ENCODE measurements around the gene OR51V1. TPM values are rescaled to one million over a fixed set of nuclear protein-coding genes. Genes with fewer than 3 reads are reported as not detected.

OR51V1 gene
- total and polyA plus RNA-seq, 8 donors, result not detected

GRCh38 chr11:5159806-5160205, 40.7 kb downstream of the OR51V1 start:
- Histone ChIP-seq H3K27ac (no peak overlapping the region), H3K27me3 (no peaks in the 10 kb centered on the region), H3K4me1 (no peaks in the 10 kb centered on the region), H3K4me3 (no peak overlapping the region), H3K9me3 (no peaks in the 10 kb centered on the region), H3K36me3 (no peaks in the 10 kb centered on the region)
- ATAC-seq, result no peak
- no peak for FAIRE-seq
- intact Hi-C loops (cut with DNase I), result no loop called here
- no peak for TF ChIP-seq CTCF (IDR thresholded peaks at IDR 0.05)
- no peak for DNase-seq

GRCh38 chr11:5154657-5155056, 45.8 kb downstream of the OR51V1 start, which contains the start of gene OR52A1:
TSS of gene OR52A1 (minus strand) at chr11:5154757. CDS start at chr11:5152369, 2,388 bp downstream.
- WGBS, 2 donors, result 43 to 45% methylated on average over 3 of the region's 3 CpGs
- DNase-seq (no peak), ATAC-seq (no peak), FAIRE-seq (no peak)
- Histone ChIP-seq H3K9me3 (no peaks in the 10 kb centered on the region), H3K27ac (no peak within 1 kb of the TSS), H3K36me3 (no peaks in the 10 kb centered on the region), H3K27me3 (no peaks in the 10 kb centered on the region), H3K4me3 (no peak within 1 kb of the TSS), H3K4me1 (no peaks in the 10 kb centered on the region)
- TF ChIP-seq CTCF (IDR thresholded peaks at IDR 0.05), result no peak
- intact Hi-C loops (cut with DNase I), result no loop called here

- Histone ChIP-seq H3K4me1 (no peaks in the 10 kb centered on the region), H3K4me3 (no peak overlapping the region), H3K9me3 (no peaks in the 10 kb centered on the region), H3K27me3 (no peaks in the 10 kb centered on the region), H3K36me3 (no peaks in the 10 kb centered on the region), H3K27ac (no peak overlapping the region)
- no peak for DNase-seq
- ATAC-seq, result no peak
- FAIRE-seq, result no peak
- intact Hi-C loops (cut with DNase I), result no loop called here
- 50 to 57% methylated on average over 3 of the region's 3 CpGs for WGBS, 2 donors
- TF ChIP-seq CTCF (IDR thresholded peaks at IDR 0.05), result no peak
These were observed 46.7 kb downstream of the OR51V1 start for GRCh38 chr11:5153574-5154431.

GRCh38 chr11:5151713-5152153, 48.7 kb downstream of the OR51V1 start:
- FAIRE-seq, result no peak
- no peaks in the 10 kb centered on the region for H3K9me3 ChIP-seq
- no peaks in the 10 kb centered on the region for H3K36me3 ChIP-seq
- WGBS, 2 donors, result 52 to 59% methylated on average over 3 of the region's 3 CpGs
- intact Hi-C loops (cut with DNase I), result no loop called here
- no peak for DNase-seq
- H3K27me3 ChIP-seq, result no peaks in the 10 kb centered on the region
- H3K4me1 ChIP-seq, result no peaks in the 10 kb centered on the region
- H3K4me3 ChIP-seq, result no peak overlapping the region
- H3K27ac ChIP-seq, result no peak overlapping the region
- no peak for ATAC-seq
- TF ChIP-seq CTCF (IDR thresholded peaks at IDR 0.05), result no peak

Other genes starting within 250 kb of the OR51V1 start
- not detected for gene OR51A2, start 245.0 kb downstream of the OR51V1 start, total RNA-seq
- gene OR51A2, start 245.0 kb downstream of the OR51V1 start, polyA plus RNA-seq, result not detected
- gene OR51L1, start 205.8 kb downstream of the OR51V1 start, total RNA-seq, result not detected
- not detected for gene OR51L1, start 205.8 kb downstream of the OR51V1 start, polyA plus RNA-seq
- gene OR52J3, start 154.2 kb downstream of the OR51V1 start, total RNA-seq, result not detected
- gene OR52J3, start 154.2 kb downstream of the OR51V1 start, polyA plus RNA-seq, result not detected
- gene OR52E2, start 141.1 kb downstream of the OR51V1 start, total RNA-seq, result not detected
- not detected for gene OR52E2, start 141.1 kb downstream of the OR51V1 start, polyA plus RNA-seq
- gene OR52E1, start 131.1 kb downstream of the OR51V1 start, total RNA-seq, result not detected
- not detected for gene OR52E1, start 131.1 kb downstream of the OR51V1 start, polyA plus RNA-seq
- not detected for gene OR52A5, start 62.3 kb downstream of the OR51V1 start, total RNA-seq
- gene OR52A5, start 62.3 kb downstream of the OR51V1 start, polyA plus RNA-seq, result not detected
- not detected for gene OR52A1, start 45.9 kb downstream of the OR51V1 start, total RNA-seq
- not detected for gene OR52A1, start 45.9 kb downstream of the OR51V1 start, polyA plus RNA-seq
- gene HBB, start 26.4 kb upstream of the OR51V1 start, total RNA-seq, result 10 to 100 TPM in 3 of 6 donors, 1 to 10 TPM in 3; 2.2 to 89.0 (median 7.4) TPM
- gene HBB, start 26.4 kb upstream of the OR51V1 start, polyA plus RNA-seq, result 1 to 10 TPM; 3.9 to 4.9 TPM
- gene HBD, start 33.8 kb upstream of the OR51V1 start, total RNA-seq, result 1 to 10 TPM in 1 of 6 donors, not detected in 5; 1.1 TPM
- not detected for gene HBD, start 33.8 kb upstream of the OR51V1 start, polyA plus RNA-seq
- 1 to 10 TPM in 1 of 6 donors, not detected in 5; 3.3 TPM for gene HBG1, start 49.2 kb upstream of the OR51V1 start, total RNA-seq
- gene HBG1, start 49.2 kb upstream of the OR51V1 start, polyA plus RNA-seq, result not detected
- gene HBG2, start 54.1 kb upstream of the OR51V1 start, total RNA-seq, result 10 to 100 TPM in 1 of 6 donors, not detected in 5; 10.6 TPM
- not detected for gene HBG2, start 54.1 kb upstream of the OR51V1 start, polyA plus RNA-seq
- 1 to 10 TPM in 1 of 6 donors, not detected in 5; 3.5 TPM for gene HBE1, start 69.3 kb upstream of the OR51V1 start, total RNA-seq
- not detected for gene HBE1, start 69.3 kb upstream of the OR51V1 start, polyA plus RNA-seq
- gene OR51B4, start 101.3 kb upstream of the OR51V1 start, total RNA-seq, result not detected
- gene OR51B4, start 101.3 kb upstream of the OR51V1 start, polyA plus RNA-seq, result not detected
- not detected for gene OR51B2, start 123.6 kb upstream of the OR51V1 start, total RNA-seq
- gene OR51B2, start 123.6 kb upstream of the OR51V1 start, polyA plus RNA-seq, result not detected
- gene OR51B5, start 142.8 kb upstream of the OR51V1 start, total RNA-seq, result under 1 TPM in 3 of 6 donors, not detected in 3; 0.14 to 0.24 (median 0.19) TPM
- under 1 TPM in 1 of 2 donors, not detected in 1; 0.05 TPM for gene OR51B5, start 142.8 kb upstream of the OR51V1 start, polyA plus RNA-seq
- not detected for gene OR51B6, start 150.8 kb upstream of the OR51V1 start, total RNA-seq
- not detected for gene OR51B6, start 150.8 kb upstream of the OR51V1 start, polyA plus RNA-seq
- not detected for gene OR51M1, start 183.1 kb upstream of the OR51V1 start, total RNA-seq
- not detected for gene OR51M1, start 183.1 kb upstream of the OR51V1 start, polyA plus RNA-seq
- not detected for gene OR51Q1, start 221.4 kb upstream of the OR51V1 start, total RNA-seq
- not detected for gene OR51Q1, start 221.4 kb upstream of the OR51V1 start, polyA plus RNA-seq
- gene OR51I1, start 240.8 kb upstream of the OR51V1 start, total RNA-seq, result under 1 TPM in 1 of 6 donors, not detected in 5; 0.28 TPM
- not detected for gene OR51I1, start 240.8 kb upstream of the OR51V1 start, polyA plus RNA-seq
- gene OR51I2, start 248.6 kb upstream of the OR51V1 start, total RNA-seq, result not detected
- not detected for gene OR51I2, start 248.6 kb upstream of the OR51V1 start, polyA plus RNA-seq

Data from pancreas (tissue), 10 donors.